ENCODE data around the gene EVC2.

Gene EVC2

DNA sequence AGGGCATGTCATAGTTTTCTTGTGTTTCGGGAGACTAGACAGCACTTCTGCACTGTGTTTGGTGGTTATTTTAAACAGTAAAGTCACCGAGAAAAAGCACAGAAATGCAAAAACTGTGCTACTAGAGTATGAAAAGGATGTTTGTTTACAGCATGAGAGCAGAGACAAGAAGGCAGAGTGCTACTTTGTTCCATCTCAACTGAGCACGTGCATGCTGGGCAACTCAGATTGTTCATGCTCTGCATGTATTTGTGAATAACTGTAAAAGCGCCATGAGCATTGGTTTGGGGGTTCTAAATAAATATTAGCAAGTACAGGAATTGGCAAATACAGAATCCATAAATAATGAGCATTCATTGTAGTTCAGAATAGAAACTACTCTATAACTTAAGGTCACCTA, 10.1 kb upstream of the EVC2 start:
- no peak for DNase-seq (ENCODE audit: low read depth, low spot score)
- H3K4me3 ChIP-seq (ENCODE audit: low read length) = no peak overlapping the region

GRCh38 chr4:5717449-5718158, 9.2 kb upstream of the EVC2 start:
- DNase-seq (ENCODE audit: low read depth, low spot score) = no peak
- no peak overlapping the region for H3K4me3 ChIP-seq (ENCODE audit: low read length)

GRCh38 chr4:5716391-5716790, 8.0 kb upstream of the EVC2 start:
- DNase-seq (ENCODE audit: low read depth, low spot score) = no peak
- H3K4me3 ChIP-seq (ENCODE audit: low read length) = no peak overlapping the region

DNA sequence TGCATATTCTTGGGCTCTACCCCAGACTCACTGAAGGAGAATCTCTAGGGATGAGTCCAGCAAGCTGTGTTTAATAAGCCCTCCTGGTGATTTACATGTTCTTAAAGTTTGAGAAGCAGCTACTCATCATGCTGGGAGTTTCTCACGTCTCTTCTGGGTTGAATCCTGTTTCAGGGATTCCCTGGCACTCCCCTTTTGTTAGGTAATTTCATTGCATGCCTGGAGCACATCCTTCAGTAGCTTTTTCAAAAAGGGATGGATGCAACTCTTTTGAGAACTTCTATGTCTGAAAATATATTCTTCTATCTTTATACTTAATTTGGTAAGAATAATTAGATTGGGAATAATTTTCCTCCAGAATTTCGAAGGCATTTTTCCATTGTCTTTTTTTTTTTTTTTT, 7.0 kb upstream of the EVC2 start:
- no peak for DNase-seq (ENCODE audit: low read depth, low spot score)
- no peak overlapping the region for H3K4me3 ChIP-seq (ENCODE audit: low read length)

DNA sequence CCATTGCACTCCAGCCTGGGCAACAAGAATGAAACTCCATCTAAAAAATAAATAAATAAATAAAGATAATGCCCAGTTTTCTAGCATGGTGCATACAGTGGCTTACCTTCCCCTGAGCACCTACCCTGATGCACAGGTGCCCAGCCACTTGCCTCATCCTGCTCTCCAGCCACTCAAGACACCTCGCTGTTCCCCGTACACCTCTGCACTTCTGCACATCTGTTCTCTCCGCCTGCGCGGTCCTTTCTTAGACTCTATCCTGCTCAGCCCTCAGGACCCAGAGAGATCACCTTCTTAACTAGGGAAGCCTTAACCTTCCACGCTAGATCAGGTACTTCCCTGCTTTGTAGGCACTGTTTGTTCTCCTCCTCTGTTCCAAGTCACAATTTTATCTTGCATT, 5.5 kb upstream of the EVC2 start:
- H3K4me3 ChIP-seq (ENCODE audit: low read length) = no peak overlapping the region
- DNase-seq (ENCODE audit: low read depth, low spot score) = no peak

DNA sequence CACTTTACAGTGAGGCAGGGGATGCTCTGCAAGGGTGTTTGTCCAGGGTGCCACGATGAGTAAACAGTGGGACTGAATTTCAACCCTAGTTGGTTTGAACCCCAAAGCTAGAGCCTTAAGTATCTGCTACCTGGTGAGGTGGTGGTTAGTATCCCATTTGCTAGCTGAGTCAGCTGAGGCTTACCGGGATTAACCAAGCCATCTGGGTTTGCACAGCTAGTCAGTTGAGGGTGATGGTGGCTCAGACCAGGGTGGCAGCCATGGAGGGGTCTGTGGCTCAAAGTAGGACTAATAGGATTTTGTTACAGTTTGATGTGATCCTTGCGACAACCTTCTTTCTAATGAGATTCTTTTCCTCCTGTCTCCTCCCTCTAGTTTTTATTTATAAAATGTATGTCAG, 4.6 kb upstream of the EVC2 start:
- no peak overlapping the region for H3K4me3 ChIP-seq (ENCODE audit: low read length)
- no peak for DNase-seq (ENCODE audit: low read depth, low spot score)

- no peak for DNase-seq (ENCODE audit: low read depth, low spot score)
- H3K4me3 ChIP-seq (ENCODE audit: low read length) = no peak overlapping the region
Measured at GRCh38 chr4:5712517-5712916, 4.2 kb upstream of the EVC2 start.

- H3K4me3 ChIP-seq (ENCODE audit: low read length) = no peak overlapping the region
- no peak for DNase-seq (ENCODE audit: low read depth, low spot score)
Measured at GRCh38 chr4:5711479-5712184, 3.3 kb upstream of the EVC2 start.

DNA sequence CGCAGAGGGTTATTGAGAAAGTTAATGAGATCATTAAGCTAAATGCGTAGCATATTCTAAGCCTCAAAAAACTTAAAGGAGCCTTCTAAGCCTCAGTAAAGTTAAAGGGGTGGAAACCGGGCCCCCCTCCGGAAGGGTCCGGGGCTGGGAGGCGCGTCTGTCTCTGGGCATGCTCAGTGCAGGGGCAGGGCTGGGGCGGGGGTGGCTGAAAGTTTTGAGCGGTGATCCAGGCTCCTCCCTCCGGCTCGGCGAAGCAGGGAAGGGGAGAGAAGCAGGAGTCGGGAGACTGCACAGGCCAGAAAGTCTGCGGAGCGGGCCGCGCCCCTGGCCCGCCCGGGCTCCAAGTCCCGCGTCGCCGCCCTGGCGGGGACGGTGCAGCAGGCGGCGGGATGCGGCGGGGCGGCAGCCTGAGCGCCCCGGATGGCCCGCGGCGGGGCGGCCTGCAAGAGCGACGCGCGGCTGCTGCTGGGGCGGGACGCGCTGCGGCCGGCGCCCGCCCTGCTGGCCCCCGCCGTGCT, 2.7 kb upstream of the EVC2 start, which contains the start of gene EVC:
Gene EVC, plus strand, starts transcription at position 241 of the 518 bp plus-strand sequence. Its CDS starts 180 bp downstream, at position 421.
- DNase-seq (ENCODE audit: low read depth, low spot score) = no peak
- H3K4me3 ChIP-seq (ENCODE audit: low read length) = no peak within 1 kb of the TSS

DNA sequence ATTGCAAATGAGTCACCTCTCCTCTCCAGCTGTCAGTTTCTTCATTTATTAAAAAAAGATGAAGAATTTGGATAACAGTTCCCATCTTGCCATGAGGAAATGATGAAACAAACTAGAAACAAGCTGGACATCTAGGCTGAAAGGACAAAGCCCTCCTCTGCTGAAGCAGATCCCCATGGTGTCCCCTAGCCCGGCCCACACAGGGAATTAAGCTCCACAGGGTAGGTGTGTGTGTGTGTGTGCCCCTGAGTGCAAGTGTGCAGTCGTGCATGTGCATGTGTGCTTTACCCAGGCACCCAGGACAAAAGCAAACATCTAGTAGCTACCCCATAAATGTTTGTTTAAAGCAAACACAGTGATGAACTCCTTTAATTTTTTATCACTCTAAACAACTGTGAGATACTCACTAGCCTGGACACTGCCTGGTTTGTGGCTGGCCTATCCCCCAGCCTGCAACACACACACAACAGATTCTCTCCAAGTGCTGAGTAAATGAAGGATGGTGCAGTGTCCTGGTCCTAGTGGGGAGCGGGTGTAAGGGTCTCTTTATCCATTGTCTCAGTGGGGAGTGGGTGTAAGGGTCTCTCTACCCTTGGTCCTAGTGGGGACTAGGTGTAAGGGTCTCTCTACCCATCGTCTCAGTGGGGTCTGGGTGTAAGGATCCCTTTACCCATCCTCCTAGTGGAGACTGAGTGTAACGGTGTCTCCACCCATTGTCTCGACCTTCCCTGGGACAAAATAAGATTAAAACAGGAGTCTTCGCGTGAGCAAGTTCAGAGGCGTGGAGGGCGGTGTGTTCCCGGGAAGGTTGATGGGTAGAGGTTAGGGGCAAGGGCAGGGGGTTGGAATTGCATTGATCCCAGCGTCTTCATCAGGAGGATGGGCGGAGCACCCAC, 2.0 kb upstream of the EVC2 start:
- DNase-seq (ENCODE audit: low read depth, low spot score) = no peak

DNA sequence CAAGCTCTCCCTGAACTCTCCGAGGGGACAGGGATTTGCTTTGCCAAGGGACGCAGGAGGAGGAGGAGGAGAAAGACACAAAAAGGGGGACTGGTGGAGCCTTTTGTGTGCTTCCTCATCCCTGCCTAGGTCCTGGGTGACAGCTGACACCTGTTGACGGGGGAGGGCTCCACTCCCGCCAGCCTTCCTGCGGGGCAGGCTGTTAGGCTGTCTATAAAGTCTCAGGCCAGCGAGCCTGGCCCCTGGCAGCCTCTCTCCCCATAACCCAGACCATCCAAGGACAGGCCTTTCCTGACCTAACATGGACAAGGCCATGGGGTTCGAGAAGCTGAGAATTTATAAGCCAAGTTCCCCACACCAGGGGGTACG, 832 bp upstream of the EVC2 start:
- DNase-seq (ENCODE audit: low read depth, low spot score) = no peak

More for the DNA sequence above, 2.0 kb upstream of the EVC2 start:
- H3K4me3 ChIP-seq (ENCODE audit: low read length) = no peak overlapping the region

DNA sequence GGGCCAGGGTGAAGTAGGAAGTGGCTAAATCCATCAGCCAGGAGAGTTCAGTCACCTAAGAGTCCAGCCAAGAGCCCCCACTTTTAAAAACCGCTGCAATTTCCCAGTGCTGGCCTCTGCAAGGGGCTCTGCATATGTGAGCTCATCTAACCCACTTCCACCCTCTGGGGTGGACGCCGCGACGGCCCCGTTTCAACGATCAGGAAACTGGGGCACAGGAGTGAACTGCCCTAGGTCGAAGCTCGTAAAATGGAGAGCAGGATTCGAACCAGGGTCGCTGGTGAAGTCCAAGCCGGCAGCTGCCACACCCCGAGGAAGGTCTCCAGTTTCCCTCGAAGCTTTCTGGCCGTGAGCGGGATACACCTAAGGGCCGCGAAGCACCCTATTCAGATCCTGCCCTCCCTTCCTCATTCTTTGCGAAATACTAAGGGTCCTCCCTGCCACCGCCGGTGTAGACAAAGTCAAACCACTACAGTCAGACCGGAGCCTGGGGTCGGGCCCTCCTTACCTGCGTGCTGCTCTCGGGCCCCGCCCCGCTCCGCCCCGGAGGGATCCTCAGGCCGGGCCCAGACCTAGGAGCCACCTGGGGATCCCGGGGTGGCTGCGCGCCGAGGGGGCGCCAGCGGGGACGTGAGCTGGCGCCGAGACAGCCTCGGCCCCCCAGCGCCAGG, 446 bp downstream of the EVC2 start:
- DNase-seq (ENCODE audit: low read depth, low spot score) = no peak
- H3K4me3 ChIP-seq (ENCODE audit: low read length) = no peak overlapping the region

More for the DNA sequence above, 832 bp upstream of the EVC2 start:
- no peak overlapping the region for H3K4me3 ChIP-seq (ENCODE audit: low read length)

DNA sequence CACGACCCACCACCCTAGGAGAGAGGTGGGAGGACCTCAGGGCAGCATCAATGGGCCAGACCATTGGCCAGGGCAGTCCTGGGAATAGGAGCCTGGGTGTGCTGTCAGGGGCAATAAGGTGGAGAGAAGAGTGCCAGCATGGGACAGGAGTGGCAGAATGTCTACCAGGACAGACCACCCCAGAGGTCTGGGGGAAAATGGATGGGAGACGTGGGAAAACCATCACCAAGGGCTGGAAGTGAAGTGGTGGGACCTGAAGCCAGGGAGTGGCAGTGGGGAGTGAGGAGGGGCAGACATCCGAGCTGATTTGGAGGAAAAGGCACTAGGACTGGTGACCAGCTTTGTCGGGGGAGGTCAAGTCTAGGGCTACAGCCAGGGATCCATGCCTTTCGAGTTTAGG, 993 bp downstream of the EVC2 start:
- no peak overlapping the region for H3K4me3 ChIP-seq (ENCODE audit: low read length)
- DNase-seq (ENCODE audit: low read depth, low spot score) = no peak

GRCh38 chr4:5706486-5707290, 1.7 kb downstream of the EVC2 start:
- no peak overlapping the region for H3K4me3 ChIP-seq (ENCODE audit: low read length)
- DNase-seq (ENCODE audit: low read depth, low spot score) = no peak

GRCh38 chr4:5705647-5706320, 2.6 kb downstream of the EVC2 start:
- H3K4me3 ChIP-seq (ENCODE audit: low read length) = no peak overlapping the region
- DNase-seq (ENCODE audit: low read depth, low spot score) = no peak

GRCh38 chr4:5704276-5704675, 4.1 kb downstream of the EVC2 start:
- no peak overlapping the region for H3K4me3 ChIP-seq (ENCODE audit: low read length)
- no peak for DNase-seq (ENCODE audit: low read depth, low spot score)

DNA sequence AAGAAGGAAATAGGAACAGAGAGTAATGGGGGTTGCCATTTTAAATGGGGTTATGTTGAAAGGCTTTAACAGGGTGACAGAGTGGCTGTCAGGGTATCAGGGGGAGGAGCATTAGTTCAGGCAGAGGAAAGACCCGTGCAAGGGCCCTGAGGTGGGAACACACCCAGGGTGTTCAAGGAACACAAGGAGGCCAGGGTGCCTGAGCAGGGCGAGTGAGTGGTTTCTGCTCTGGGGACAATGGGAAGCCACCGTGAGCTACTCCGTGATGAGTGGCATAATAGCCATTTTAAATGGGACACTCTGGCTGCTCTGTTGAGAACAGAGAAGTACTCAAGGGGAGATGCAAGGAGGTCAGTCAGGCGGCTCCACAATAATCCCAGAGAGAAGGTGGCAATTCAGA, 4.5 kb downstream of the EVC2 start:
- H3K4me3 ChIP-seq (ENCODE audit: low read length) = no peak overlapping the region
- DNase-seq (ENCODE audit: low read depth, low spot score) = no peak

- no peak for DNase-seq (ENCODE audit: low read depth, low spot score)
- no peak overlapping the region for H3K4me3 ChIP-seq (ENCODE audit: low read length)
Measured at GRCh38 chr4:5701971-5702370, 6.4 kb downstream of the EVC2 start.

Measured in Jurkat, Clone E6-1 (cell line).